DND-41 (cell line): Measurements from ENCODE around the gene FAM169A.

Source experiments
- ATAC-seq: fragments of 200-7000 bp; cut with Tn5 transposase; 3 replicates; pipeline ENCODE4 v1.9.1; 2021; ENCODE audit warnings: low read depth; ENCODE audit not compliant: insufficient read depth
- DNase-seq: peaks from one replicate; pipeline ENCODE4 v3.0.0-alpha.2; 2020
- H2AFZ ChIP-seq: 2 replicates; pipeline ENCODE4 v1.6.0; 2012; ENCODE audit warnings: low read depth, low read length
- H3K27ac ChIP-seq: 2 replicates; pipeline ENCODE4 v1.5.1; 2012; ENCODE audit warnings: low read length, inconsistent platforms
- H3K27me3 ChIP-seq: fragments of 200-600 bp; sonication (generic); 2 replicates; pipeline ENCODE4 v1.6.0; 2012; ENCODE audit warnings: low read length, mild to moderate bottlenecking, inconsistent platforms; ENCODE audit not compliant: insufficient read depth, poor library complexity
- H3K36me3 ChIP-seq: 2 replicates; pipeline ENCODE4 v1.5.1; 2012; ENCODE audit warnings: low read length, inconsistent platforms; ENCODE audit not compliant: insufficient read depth
- H3K4me1 ChIP-seq: 2 replicates; pipeline ENCODE4 v1.5.1; 2012; ENCODE audit warnings: mild to moderate bottlenecking, low read length; ENCODE audit not compliant: insufficient read depth
- H3K4me2 ChIP-seq: 2 replicates; pipeline ENCODE4 v1.6.0; 2012; ENCODE audit warnings: mild to moderate bottlenecking, moderate library complexity, low read length, inconsistent platforms; ENCODE audit not compliant: insufficient read depth
- H3K4me3 ChIP-seq, 2 experiments: fragments of 200-600 bp in 1 of 2; shearing (Covaris generic) in 1 of 2; 2 replicates each; pipeline ENCODE4 v1.5.1; 2012 to 2016; ENCODE audit warnings: inconsistent platforms in 2 of 2, low read length in 2 of 2, mild to moderate bottlenecking in 2 of 2, low read depth in 1 of 2, moderate library complexity in 1 of 2
- H3K79me2 ChIP-seq: 2 replicates; pipeline ENCODE4 v1.6.0; 2012; ENCODE audit warnings: low read length, inconsistent platforms; ENCODE audit not compliant: insufficient read depth
- H3K9ac ChIP-seq: 2 replicates; pipeline ENCODE4 v1.6.0; 2012; ENCODE audit warnings: low read depth, mild to moderate bottlenecking, inconsistent platforms, low read length, moderate library complexity
- H3K9me3 ChIP-seq: 2 replicates; pipeline ENCODE4 v1.5.1; 2012; ENCODE audit warnings: low read length, moderate library complexity, mild to moderate bottlenecking, inconsistent platforms; ENCODE audit not compliant: insufficient read depth, severe bottlenecking
- H4K20me1 ChIP-seq: 2 replicates; pipeline ENCODE4 v1.6.0; 2012; ENCODE audit warnings: low read length; ENCODE audit not compliant: insufficient read depth
- EZH2 ChIP-seq: IDR thresholded peaks from 3 replicates; pipeline ENCODE4 v1.6.1; 2012; ENCODE audit warnings: borderline replicate concordance, low read depth, mild to moderate bottlenecking, moderate library complexity, low read length, inconsistent platforms; ENCODE audit not compliant: severe bottlenecking
- TF ChIP-seq, protein P1 (sequence below): IDR thresholded peaks from 2 replicates; pipeline ENCODE4 v1.5.1; 2012; ENCODE audit warnings: borderline replicate concordance, low read length, moderate library complexity, mild to moderate bottlenecking; ENCODE audit not compliant: poor library complexity, severe bottlenecking; ENCODE audit errors: extremely low read depth

FAM169A gene

GRCh38 chr5:74786851-74787250 is 79.3 kb downstream of the FAM169A start:
- Histone ChIP-seq H3K4me3 (no peak overlapping the region), H2AFZ (no peak overlapping the region), H3K9me3 (no peaks in the 10 kb centered on the region), H3K9ac (no peak overlapping the region), H3K79me2 (no peaks in the 10 kb centered on the region), H4K20me1 (no peaks in the 10 kb centered on the region), H3K4me2 (no peak overlapping the region), H3K36me3 (peaks cover 25% of the 10 kb centered on the region), H3K27me3 (no peaks in the 10 kb centered on the region), H3K27ac (no peak overlapping the region), H3K4me1 (no peaks in the 10 kb centered on the region)
- ATAC-seq, result no peak
- no peak for DNase-seq
- TF ChIP-seq, protein P1, sequence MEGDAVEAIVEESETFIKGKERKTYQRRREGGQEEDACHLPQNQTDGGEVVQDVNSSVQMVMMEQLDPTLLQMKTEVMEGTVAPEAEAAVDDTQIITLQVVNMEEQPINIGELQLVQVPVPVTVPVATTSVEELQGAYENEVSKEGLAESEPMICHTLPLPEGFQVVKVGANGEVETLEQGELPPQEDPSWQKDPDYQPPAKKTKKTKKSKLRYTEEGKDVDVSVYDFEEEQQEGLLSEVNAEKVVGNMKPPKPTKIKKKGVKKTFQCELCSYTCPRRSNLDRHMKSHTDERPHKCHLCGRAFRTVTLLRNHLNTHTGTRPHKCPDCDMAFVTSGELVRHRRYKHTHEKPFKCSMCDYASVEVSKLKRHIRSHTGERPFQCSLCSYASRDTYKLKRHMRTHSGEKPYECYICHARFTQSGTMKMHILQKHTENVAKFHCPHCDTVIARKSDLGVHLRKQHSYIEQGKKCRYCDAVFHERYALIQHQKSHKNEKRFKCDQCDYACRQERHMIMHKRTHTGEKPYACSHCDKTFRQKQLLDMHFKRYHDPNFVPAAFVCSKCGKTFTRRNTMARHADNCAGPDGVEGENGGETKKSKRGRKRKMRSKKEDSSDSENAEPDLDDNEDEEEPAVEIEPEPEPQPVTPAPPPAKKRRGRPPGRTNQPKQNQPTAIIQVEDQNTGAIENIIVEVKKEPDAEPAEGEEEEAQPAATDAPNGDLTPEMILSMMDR, result no peak
- no peak for TF ChIP-seq EZH2

GRCh38 chr5:74778609-74779008 is 87.6 kb downstream of the FAM169A start:
- Histone ChIP-seq H3K4me3 (no peak overlapping the region), H3K27me3 (no peaks in the 10 kb centered on the region), H3K9me3 (no peaks in the 10 kb centered on the region), H4K20me1 (no peaks in the 10 kb centered on the region), H2AFZ (no peak overlapping the region), H3K36me3 (peaks cover 65% of the 10 kb centered on the region), H3K27ac (no peak overlapping the region), H3K4me2 (no peak overlapping the region), H3K9ac (no peak overlapping the region), H3K79me2 (no peaks in the 10 kb centered on the region), H3K4me1 (no peaks in the 10 kb centered on the region)
- TF ChIP-seq EZH2, result no peak
- TF ChIP-seq, protein P1, result no peak
- no peak for ATAC-seq
- no peak for DNase-seq

DNA sequence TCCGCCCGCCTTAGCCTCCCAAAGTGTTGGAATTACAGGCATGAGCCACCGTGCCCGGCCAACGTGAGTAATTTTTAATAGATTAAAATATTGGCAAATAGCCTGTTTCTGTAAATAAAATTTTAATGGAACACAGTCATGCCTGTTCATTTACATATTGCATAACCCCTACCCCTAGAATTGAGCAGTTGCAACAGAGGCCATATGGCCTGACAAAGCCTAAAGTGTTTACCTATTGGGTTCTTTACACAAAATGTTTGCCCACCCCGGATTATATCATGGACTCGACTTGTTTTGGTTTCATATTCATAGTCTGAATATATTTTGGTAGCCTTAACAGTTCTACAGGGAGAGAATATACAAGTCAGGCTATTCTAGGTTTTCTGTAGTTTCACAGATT is 93.8 kb downstream of the FAM169A start:
- ATAC-seq (no peak), DNase-seq (no peak)
- Histone ChIP-seq H3K4me1 (peaks cover 12% of the 10 kb centered on the region), H3K36me3 (peaks cover 71% of the 10 kb centered on the region), H2AFZ (no peak overlapping the region), H3K27me3 (no peaks in the 10 kb centered on the region), H3K79me2 (peaks cover 20% of the 10 kb centered on the region), H3K9ac (no peak overlapping the region), H3K4me3 (no peak overlapping the region), H3K4me2 (no peak overlapping the region), H3K27ac (no peak overlapping the region), H4K20me1 (peaks cover 5% of the 10 kb centered on the region; the same call in 1 of the 2 replicates), H3K9me3 (no peaks in the 10 kb centered on the region)
- TF ChIP-seq, protein P1, result no peak
- TF ChIP-seq EZH2, result no peak

DNA sequence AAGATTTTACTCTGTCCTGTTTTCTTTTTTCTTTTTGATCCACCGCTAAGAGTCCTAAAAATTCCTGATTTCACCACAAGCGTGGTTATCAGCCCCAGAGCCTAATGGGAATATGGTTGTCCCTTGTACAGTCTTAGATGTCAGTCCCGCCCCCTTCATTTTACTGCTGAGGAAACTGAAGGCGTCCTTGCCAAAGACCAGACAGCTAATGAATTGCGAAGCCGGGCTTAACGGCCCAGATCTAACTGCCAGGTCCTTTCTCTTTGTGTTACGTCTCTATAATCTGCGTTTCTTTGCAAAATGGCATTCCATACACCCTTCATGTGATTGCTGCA is 98.6 kb downstream of the FAM169A start:
- Histone ChIP-seq H3K4me3 (peak overlapping the region; percentile 90 to 91), H2AFZ (peak overlapping the region; percentile 94), H3K27me3 (no peaks in the 10 kb centered on the region), H3K27ac (peak overlapping the region; percentile 75), H3K9me3 (no peaks in the 10 kb centered on the region), H3K79me2 (peaks cover 64% of the 10 kb centered on the region), H4K20me1 (peaks cover 5% of the 10 kb centered on the region), H3K4me1 (peaks cover 41% of the 10 kb centered on the region), H3K4me2 (peak overlapping the region; percentile 79), H3K9ac (peak overlapping the region; percentile 66), H3K36me3 (peaks cover 50% of the 10 kb centered on the region)
- ATAC-seq (peak; percentile 48), DNase-seq (no peak)
- TF ChIP-seq, protein P1, result no peak
- TF ChIP-seq EZH2, result no peak
